ENCODE results near the gene ZC3H15. TPM values are rescaled to one million over a fixed set of nuclear protein-coding genes. Genes with fewer than 3 reads are reported as not detected.

The ZC3H15 gene
- polyA plus RNA-seq, 1 donor (not counting 4 experiments of a cell fraction or from before 2014, with no cell fraction given) = 116 TPM

DNA sequence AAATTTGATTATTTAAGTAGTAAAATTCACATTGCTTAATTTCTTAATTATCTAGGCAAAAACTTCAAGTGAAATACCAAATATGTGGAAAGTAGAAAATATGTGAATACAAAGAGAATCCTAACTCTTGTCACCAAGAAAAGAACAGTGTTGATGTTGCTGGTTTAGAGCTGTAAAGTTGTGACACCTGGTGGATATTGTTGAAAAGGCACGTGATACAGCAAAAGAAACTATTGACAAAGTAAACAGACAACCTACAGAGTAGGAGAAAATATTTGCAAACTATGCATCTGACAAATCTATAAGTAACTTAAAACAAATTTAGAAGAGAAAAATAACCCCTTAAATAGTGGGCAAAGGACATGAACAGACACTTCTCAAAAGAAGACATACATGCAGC, 25.6 kb upstream of the ZC3H15 start:
- Histone ChIP-seq H3K27me3 (ENCODE audit: control insufficient read depth, extremely low read depth, insufficient read depth, low read length) (no peaks in the 10 kb centered on the region), H3K9me1 (ENCODE audit: control insufficient read depth, extremely low read depth, insufficient read depth, low read length) (no peaks in the 10 kb centered on the region), H3K4me3 (ENCODE audit: control insufficient read depth in 2 of 3, extremely low read depth in 1 of 3, insufficient read depth in 2 of 3, low read depth in 1 of 3, low read length in 3 of 3) (no peak overlapping the region), H3K4me2 (ENCODE audit: control insufficient read depth, extremely low read depth, insufficient read depth, low read depth, low read length) (no peak overlapping the region), H4K20me1 (ENCODE audit: control insufficient read depth, extremely low read depth, insufficient read depth, low read length) (no peaks in the 10 kb centered on the region), H3K9me3 (ENCODE audit: control insufficient read depth, low read depth, low read length) (no peaks in the 10 kb centered on the region), H3K4me1 (ENCODE audit: control insufficient read depth, extremely low read depth, insufficient read depth, low read length) (no peaks in the 10 kb centered on the region), H3K79me2 (ENCODE audit: control insufficient read depth, insufficient read depth, low read length) (no peaks in the 10 kb centered on the region), H2AFZ (ENCODE audit: control insufficient read depth, low read length) (no peak overlapping the region), H3K36me3 (ENCODE audit: control insufficient read depth in 2 of 2, extremely low read depth in 1 of 2, insufficient read depth in 2 of 2, low read length in 2 of 2) (no peaks in the 10 kb centered on the region), H3K27ac (ENCODE audit: control insufficient read depth, insufficient read depth, low read length) (no peak overlapping the region), H3K9ac (ENCODE audit: control insufficient read depth, extremely low read depth, insufficient read depth, low read length) (no peak overlapping the region)
- dilution Hi-C loops (cut with MboI; ENCODE audit: extremely low pct_ligation_motif_present, low sequenced_read_pairs) = no loop called here
- FAIRE-seq (no peak), DNase-seq (ENCODE audit: low read depth, low spot score) (no peak)
- TF ChIP-seq EZH2 (IDR thresholded peaks at IDR 0.05; ENCODE audit: low read length) = no peak
- TF ChIP-seq, protein P1, sequence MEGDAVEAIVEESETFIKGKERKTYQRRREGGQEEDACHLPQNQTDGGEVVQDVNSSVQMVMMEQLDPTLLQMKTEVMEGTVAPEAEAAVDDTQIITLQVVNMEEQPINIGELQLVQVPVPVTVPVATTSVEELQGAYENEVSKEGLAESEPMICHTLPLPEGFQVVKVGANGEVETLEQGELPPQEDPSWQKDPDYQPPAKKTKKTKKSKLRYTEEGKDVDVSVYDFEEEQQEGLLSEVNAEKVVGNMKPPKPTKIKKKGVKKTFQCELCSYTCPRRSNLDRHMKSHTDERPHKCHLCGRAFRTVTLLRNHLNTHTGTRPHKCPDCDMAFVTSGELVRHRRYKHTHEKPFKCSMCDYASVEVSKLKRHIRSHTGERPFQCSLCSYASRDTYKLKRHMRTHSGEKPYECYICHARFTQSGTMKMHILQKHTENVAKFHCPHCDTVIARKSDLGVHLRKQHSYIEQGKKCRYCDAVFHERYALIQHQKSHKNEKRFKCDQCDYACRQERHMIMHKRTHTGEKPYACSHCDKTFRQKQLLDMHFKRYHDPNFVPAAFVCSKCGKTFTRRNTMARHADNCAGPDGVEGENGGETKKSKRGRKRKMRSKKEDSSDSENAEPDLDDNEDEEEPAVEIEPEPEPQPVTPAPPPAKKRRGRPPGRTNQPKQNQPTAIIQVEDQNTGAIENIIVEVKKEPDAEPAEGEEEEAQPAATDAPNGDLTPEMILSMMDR (optimal IDR thresholded peaks at IDR 0.05 in 1 of 3, IDR thresholded peaks at IDR 0.05 in 1 of 3, conservative IDR thresholded peaks at IDR 0.05 in 1 of 3; ENCODE audit: extremely low read depth in 1 of 3, insufficient read depth in 2 of 3, low read length in 3 of 3) = peak in 1 of 3 experiments; percentile 8

DNA sequence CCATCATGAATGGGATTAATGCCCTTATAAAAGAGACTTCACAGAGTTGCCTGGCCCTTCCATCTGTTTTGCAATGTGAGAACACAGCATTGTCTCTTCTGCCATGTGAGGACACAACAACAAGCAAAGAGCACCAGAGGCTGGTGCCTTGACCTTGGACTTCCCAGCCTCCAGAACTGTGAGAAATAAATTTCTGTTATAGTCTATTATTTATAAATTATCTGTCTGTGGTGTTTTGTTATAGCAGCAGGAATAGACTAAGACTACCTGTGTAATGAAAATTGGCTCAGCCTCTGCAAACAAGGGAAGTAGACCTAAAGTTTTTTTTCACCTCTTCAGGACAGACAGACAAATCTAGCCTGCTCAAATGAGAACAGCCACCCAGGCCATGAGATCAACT, 19.3 kb upstream of the ZC3H15 start:
- Histone ChIP-seq H3K4me2 (ENCODE audit: control insufficient read depth, extremely low read depth, insufficient read depth, low read depth, low read length) (no peak overlapping the region), H2AFZ (ENCODE audit: control insufficient read depth, low read length) (no peak overlapping the region), H3K79me2 (ENCODE audit: control insufficient read depth, insufficient read depth, low read length) (no peaks in the 10 kb centered on the region), H4K20me1 (ENCODE audit: control insufficient read depth, extremely low read depth, insufficient read depth, low read length) (no peaks in the 10 kb centered on the region), H3K4me1 (ENCODE audit: control insufficient read depth, extremely low read depth, insufficient read depth, low read length) (no peaks in the 10 kb centered on the region), H3K9me3 (ENCODE audit: control insufficient read depth, low read depth, low read length) (no peaks in the 10 kb centered on the region), H3K9me1 (ENCODE audit: control insufficient read depth, extremely low read depth, insufficient read depth, low read length) (no peaks in the 10 kb centered on the region), H3K4me3 (ENCODE audit: control insufficient read depth in 2 of 3, extremely low read depth in 1 of 3, insufficient read depth in 2 of 3, low read depth in 1 of 3, low read length in 3 of 3) (no peak overlapping the region), H3K27ac (ENCODE audit: control insufficient read depth, insufficient read depth, low read length) (no peak overlapping the region), H3K9ac (ENCODE audit: control insufficient read depth, extremely low read depth, insufficient read depth, low read length) (no peak overlapping the region), H3K27me3 (ENCODE audit: control insufficient read depth, extremely low read depth, insufficient read depth, low read length) (no peaks in the 10 kb centered on the region), H3K36me3 (ENCODE audit: control insufficient read depth in 2 of 2, extremely low read depth in 1 of 2, insufficient read depth in 2 of 2, low read length in 2 of 2) (no peaks in the 10 kb centered on the region)
- dilution Hi-C loops (cut with MboI; ENCODE audit: extremely low pct_ligation_motif_present, low sequenced_read_pairs) = no loop called here
- FAIRE-seq (no peak), DNase-seq (ENCODE audit: low read depth, low spot score) (no peak)
- no peak for TF ChIP-seq EZH2 (IDR thresholded peaks at IDR 0.05; ENCODE audit: low read length)
- TF ChIP-seq, protein P1 (optimal IDR thresholded peaks at IDR 0.05 in 1 of 3, IDR thresholded peaks at IDR 0.05 in 1 of 3, conservative IDR thresholded peaks at IDR 0.05 in 1 of 3; ENCODE audit: extremely low read depth in 1 of 3, insufficient read depth in 2 of 3, low read length in 3 of 3) = no peak

Measured in keratinocyte (primary cell).